Karpas-422 (cell line): ENCODE data around the gene TRIM6. TPM values are rescaled to one million over a fixed set of nuclear protein-coding genes. Genes with fewer than 3 reads are reported as not detected.

Source experiments
- DNase-seq: peaks from one replicate; pipeline ENCODE4 v3.0.0-alpha.2; 2015
- H2AFZ ChIP-seq: fragments of 200-600 bp; sonication (generic); 2 replicates; pipeline ENCODE4 v1.6.1; 2014; ENCODE audit warnings: antibody characterized with exemption, low read length, mixed read lengths
- H3K27ac ChIP-seq: fragments of 200-600 bp; sonication (generic); 2 replicates; pipeline ENCODE4 v1.5.1; 2014; ENCODE audit warnings: mild to moderate bottlenecking, low read length, moderate library complexity
- H3K27me3 ChIP-seq: fragments of 200-600 bp; sonication (generic); 2 replicates; pipeline ENCODE4 v1.6.1; 2014; ENCODE audit warnings: low read length, mixed read lengths
- H3K36me3 ChIP-seq: fragments of 200-600 bp; sonication (generic); 2 replicates; pipeline ENCODE4 v1.6.1; 2014; ENCODE audit warnings: low read length, mixed read lengths; ENCODE audit not compliant: insufficient read depth
- H3K4me1 ChIP-seq: fragments of 200-600 bp; sonication (generic); 2 replicates; pipeline ENCODE4 v1.6.1; 2014; ENCODE audit warnings: mild to moderate bottlenecking, low read length, mixed read lengths
- H3K4me2 ChIP-seq: fragments of 200-600 bp; sonication (generic); 2 replicates; pipeline ENCODE4 v1.6.1; 2014; ENCODE audit warnings: low read length, low read depth, mild to moderate bottlenecking; ENCODE audit not compliant: poor library complexity, severe bottlenecking
- H3K4me3 ChIP-seq: fragments of 200-600 bp; sonication (generic); 2 replicates; pipeline ENCODE4 v1.5.1; 2014; ENCODE audit warnings: mild to moderate bottlenecking, antibody characterized with exemption, low read length, mixed read lengths
- H3K79me2 ChIP-seq: fragments of 200-600 bp; sonication (generic); 2 replicates; pipeline ENCODE4 v1.6.1; 2014; ENCODE audit warnings: mild to moderate bottlenecking, low read length, mixed read lengths
- H3K9ac ChIP-seq: fragments of 200-600 bp; sonication (generic); 2 replicates; pipeline ENCODE4 v1.6.0; 2014; ENCODE audit warnings: low read length
- H3K9me2 ChIP-seq: fragments of 200-600 bp; sonication (generic), shearing (Covaris generic); replicated peaks from 2 replicates; pipeline ENCODE4 v1.6.0; 2014; ENCODE audit warnings: mild to moderate bottlenecking, low read length, moderate library complexity; ENCODE audit not compliant: insufficient read depth
- H3K9me3 ChIP-seq: fragments of 300-700, 200-600 bp; sonication (generic); 2 replicates; pipeline ENCODE4 v1.6.1; 2014; ENCODE audit warnings: low read length, mixed read lengths
- H4K20me1 ChIP-seq: fragments of 200-600 bp; sonication (generic); 2 replicates; pipeline ENCODE4 v1.6.1; 2014; ENCODE audit warnings: mild to moderate bottlenecking, antibody characterized with exemption, low read length, low read depth; ENCODE audit not compliant: insufficient read depth
- total RNA-seq: library from RNA; depleted of rRNA; stranded (reverse); fragments of >200 nt; shearing (Covaris generic); gene quantifications from 2 replicates; pipeline ENCODE4 v1.2.3, GENCODE V29; 2014; ENCODE audit warnings: low replicate concordance; rRNA removed

The TRIM6 gene, protein sequence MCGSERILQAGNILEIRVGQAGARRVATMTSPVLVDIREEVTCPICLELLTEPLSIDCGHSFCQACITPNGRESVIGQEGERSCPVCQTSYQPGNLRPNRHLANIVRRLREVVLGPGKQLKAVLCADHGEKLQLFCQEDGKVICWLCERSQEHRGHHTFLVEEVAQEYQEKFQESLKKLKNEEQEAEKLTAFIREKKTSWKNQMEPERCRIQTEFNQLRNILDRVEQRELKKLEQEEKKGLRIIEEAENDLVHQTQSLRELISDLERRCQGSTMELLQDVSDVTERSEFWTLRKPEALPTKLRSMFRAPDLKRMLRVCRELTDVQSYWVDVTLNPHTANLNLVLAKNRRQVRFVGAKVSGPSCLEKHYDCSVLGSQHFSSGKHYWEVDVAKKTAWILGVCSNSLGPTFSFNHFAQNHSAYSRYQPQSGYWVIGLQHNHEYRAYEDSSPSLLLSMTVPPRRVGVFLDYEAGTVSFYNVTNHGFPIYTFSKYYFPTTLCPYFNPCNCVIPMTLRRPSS
- not detected in 2 replicates for total RNA-seq

DNA sequence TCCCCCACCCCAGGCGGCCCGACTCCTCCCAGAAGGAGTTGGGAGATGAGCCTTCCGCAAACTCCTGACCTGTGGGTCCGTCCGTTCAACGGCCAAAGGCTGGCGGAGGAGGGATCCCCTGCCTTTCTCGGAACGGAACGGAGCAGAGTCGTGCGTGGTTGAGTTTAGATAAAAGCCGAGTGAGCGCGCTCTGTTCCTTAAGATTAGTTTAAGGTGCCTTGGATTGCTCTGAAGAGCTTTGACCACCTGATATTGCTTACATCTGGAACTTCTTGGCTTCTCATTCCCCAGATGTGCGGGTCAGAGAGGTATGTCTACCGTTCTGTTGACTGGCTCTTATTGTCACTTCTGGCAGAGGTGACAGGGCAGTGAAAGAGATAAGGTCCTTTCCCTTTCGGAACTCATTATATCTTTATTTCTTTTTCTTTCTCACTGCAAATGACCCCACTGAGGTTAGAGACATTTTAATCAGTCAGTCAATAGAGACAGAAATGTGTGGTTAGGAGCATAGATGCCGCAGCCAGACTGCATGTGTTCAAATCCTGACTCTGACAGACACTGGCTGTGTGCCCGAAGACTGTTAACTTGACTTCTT lies at the start of gene TRIM6:
Gene TRIM6 (plus strand): TSS at position 31 of the 595 bp plus-strand sequence. CDS start 261 bp downstream, at position 292.
- no peak within 1 kb of the TSS for H3K4me2 ChIP-seq
- H3K9me2 ChIP-seq, result no peaks in the 10 kb centered on the region
- H3K27me3 ChIP-seq, result no peaks in the 10 kb centered on the region
- H3K36me3 ChIP-seq, result no peaks in the 10 kb centered on the region
- H3K9ac ChIP-seq, result no peak within 1 kb of the TSS
- no peaks in the 10 kb centered on the region for H4K20me1 ChIP-seq
- no peak within 1 kb of the TSS for H3K27ac ChIP-seq
- no peaks in the 10 kb centered on the region for H3K4me1 ChIP-seq
- H3K79me2 ChIP-seq, result no peaks in the 10 kb centered on the region
- no peak within 1 kb of the TSS for H2AFZ ChIP-seq
- H3K9me3 ChIP-seq, result no peaks in the 10 kb centered on the region
- H3K4me3 ChIP-seq, result no peak within 1 kb of the TSS
- DNase-seq, result no peak

DNA sequence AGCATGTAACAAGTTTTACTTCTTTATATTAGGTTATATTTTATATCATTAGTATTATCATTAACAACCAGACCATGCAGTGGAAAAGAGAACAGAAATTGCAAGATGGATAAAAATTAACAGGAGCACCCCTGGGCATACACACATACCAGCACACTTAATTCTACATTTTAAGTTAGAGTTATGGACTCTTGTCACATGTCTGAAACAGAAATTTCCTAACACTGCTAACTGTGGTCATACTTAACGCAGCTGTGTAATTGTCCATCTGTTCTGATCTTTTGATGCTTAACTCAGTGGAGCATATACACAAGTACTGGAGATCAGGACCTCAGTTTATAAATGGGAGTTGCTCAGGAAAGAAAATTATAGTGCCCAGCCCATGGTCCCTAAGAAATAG lies 48.5 kb upstream of the TRIM6 start:
- DNase-seq, result no peak
- H2AFZ ChIP-seq, result no peak overlapping the region
- H3K9ac ChIP-seq, result no peak overlapping the region
- no peaks in the 10 kb centered on the region for H4K20me1 ChIP-seq
- H3K4me1 ChIP-seq, result no peaks in the 10 kb centered on the region
- no peak overlapping the region for H3K4me3 ChIP-seq
- H3K9me3 ChIP-seq, result no peaks in the 10 kb centered on the region
- no peaks in the 10 kb centered on the region for H3K9me2 ChIP-seq
- no peak overlapping the region for H3K27ac ChIP-seq
- no peaks in the 10 kb centered on the region for H3K36me3 ChIP-seq
- H3K27me3 ChIP-seq, result no peaks in the 10 kb centered on the region
- H3K79me2 ChIP-seq, result no peaks in the 10 kb centered on the region
- H3K4me2 ChIP-seq, result no peak overlapping the region

DNA sequence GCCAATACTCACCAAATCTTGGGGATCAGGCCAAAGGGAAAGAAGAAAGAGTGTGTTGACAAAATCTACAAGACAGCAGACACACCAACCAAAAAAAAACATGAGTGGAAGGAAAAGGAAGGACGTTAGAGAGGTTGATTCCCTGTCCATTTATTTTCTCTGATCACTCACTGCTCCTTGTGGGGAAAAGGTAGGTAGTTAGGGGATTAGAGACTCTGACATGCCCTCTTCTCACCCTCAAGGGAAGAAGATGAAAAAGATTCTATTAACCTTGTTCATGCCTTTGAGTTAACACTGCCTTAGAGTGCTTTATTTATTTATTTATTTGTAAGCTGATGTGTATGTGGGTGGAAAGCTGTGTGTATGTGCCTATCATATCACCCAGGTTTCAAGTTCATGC lies 48.0 kb upstream of the TRIM6 start, which contains the start of gene OR52H1:
Gene OR52H1 (minus strand): TSS at position 101 of the 400 bp plus-strand sequence. CDS start 3,035 bp downstream, outside the sequence.
- Histone ChIP-seq H3K9ac (no peak within 1 kb of the TSS), H3K4me2 (no peak within 1 kb of the TSS), H3K27me3 (no peaks in the 10 kb centered on the region), H3K27ac (no peak within 1 kb of the TSS), H4K20me1 (no peaks in the 10 kb centered on the region), H2AFZ (no peak within 1 kb of the TSS), H3K79me2 (no peaks in the 10 kb centered on the region), H3K9me2 (no peaks in the 10 kb centered on the region), H3K4me3 (no peak within 1 kb of the TSS), H3K9me3 (no peaks in the 10 kb centered on the region), H3K36me3 (no peaks in the 10 kb centered on the region), H3K4me1 (no peaks in the 10 kb centered on the region)
- DNase-seq, result no peak

DNA sequence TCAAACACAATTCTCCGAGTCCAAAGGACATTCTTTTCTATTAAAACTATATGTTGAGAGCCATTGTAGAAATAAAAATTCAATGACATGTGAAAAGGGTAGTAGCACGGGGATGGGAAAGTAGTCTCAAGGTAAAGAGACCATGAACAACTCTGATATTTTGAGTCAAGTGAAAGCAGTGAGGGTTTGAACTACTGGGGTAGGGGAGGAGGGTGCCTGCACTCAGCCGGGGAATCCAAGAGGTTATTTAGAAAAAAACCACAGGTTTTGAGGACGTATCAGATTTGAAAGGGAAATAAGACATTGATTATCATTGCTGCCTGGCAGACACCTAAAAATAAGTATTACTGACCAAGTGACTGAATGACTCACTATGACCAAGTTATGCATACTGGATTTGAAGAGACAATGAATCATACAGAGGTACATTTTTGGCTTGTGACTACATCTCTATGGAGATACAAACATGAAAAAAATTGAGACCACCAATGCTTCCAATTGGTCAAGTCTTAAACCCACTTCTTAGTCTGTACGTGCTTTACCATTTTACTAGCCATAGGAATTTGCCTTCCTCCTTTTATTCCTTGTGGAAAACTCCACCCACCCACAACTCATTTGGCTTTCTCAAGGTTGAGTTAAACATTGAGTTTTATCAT lies 45.9 kb upstream of the TRIM6 start:
- Histone ChIP-seq H3K9me3 (no peaks in the 10 kb centered on the region), H3K27me3 (no peaks in the 10 kb centered on the region), H3K36me3 (no peaks in the 10 kb centered on the region), H2AFZ (no peak overlapping the region), H3K9ac (no peak overlapping the region), H3K4me3 (no peak overlapping the region), H3K9me2 (no peaks in the 10 kb centered on the region), H4K20me1 (no peaks in the 10 kb centered on the region), H3K4me2 (no peak overlapping the region), H3K79me2 (no peaks in the 10 kb centered on the region), H3K27ac (no peak overlapping the region), H3K4me1 (no peaks in the 10 kb centered on the region)
- DNase-seq, result no peak

DNA sequence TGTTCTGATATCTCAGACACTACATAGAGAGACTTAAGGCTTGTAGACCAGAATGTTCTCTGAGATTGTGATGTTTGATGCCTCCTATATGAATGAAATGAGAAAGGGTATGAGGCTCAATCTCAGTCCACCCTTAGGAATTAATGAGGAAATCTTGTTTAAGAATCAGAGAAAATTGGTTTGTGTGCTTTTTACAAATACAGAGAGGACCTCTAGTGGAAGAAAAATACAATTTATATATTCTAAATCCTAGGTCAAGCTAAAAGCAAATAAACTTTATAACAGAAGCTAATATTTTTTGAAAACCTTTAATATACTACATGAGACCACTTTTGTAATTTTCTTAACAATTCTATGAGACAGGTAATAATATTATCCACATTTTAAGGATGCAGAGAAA lies 43.1 kb upstream of the TRIM6 start:
- Histone ChIP-seq H3K79me2 (no peaks in the 10 kb centered on the region), H3K4me1 (no peaks in the 10 kb centered on the region), H3K9me3 (no peaks in the 10 kb centered on the region), H3K27ac (no peak overlapping the region), H3K27me3 (no peaks in the 10 kb centered on the region), H3K36me3 (no peaks in the 10 kb centered on the region), H3K4me2 (no peak overlapping the region), H3K9me2 (no peaks in the 10 kb centered on the region), H2AFZ (no peak overlapping the region), H3K9ac (no peak overlapping the region), H4K20me1 (no peaks in the 10 kb centered on the region), H3K4me3 (no peak overlapping the region)
- DNase-seq, result no peak

DNA sequence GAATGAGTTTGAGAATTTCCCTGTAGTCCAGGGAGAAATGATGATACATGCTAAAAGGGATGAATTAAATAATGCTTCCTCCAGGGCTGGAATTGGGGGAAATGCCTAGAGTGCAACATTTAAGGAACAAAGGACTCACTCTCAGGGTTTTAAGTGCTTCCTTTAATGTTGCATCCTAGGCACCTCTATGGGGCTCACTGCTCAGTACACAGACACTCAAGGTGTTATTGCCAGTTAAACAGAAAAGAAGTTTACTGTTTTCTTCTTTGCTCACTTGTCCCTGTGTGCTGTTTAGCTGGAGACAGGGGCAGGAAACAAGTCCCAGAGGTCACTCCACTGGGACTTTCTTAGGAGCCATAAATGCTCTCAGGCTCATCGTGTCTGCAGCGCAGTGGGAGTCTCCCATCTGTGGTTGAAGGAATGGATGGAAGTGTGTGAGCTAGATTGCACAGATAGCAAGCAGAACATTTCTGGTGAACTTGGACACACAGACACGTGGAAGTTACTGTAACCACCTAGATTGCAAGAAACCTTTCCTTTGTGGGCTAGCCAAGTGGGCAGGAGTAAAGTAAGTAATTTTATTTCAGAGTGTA lies 39.7 kb upstream of the TRIM6 start:
- Histone ChIP-seq H3K4me3 (no peak overlapping the region), H3K79me2 (no peaks in the 10 kb centered on the region), H4K20me1 (no peaks in the 10 kb centered on the region), H3K9ac (no peak overlapping the region), H2AFZ (no peak overlapping the region), H3K9me2 (no peaks in the 10 kb centered on the region), H3K27ac (no peak overlapping the region), H3K4me1 (no peaks in the 10 kb centered on the region), H3K9me3 (no peaks in the 10 kb centered on the region), H3K27me3 (no peaks in the 10 kb centered on the region), H3K36me3 (no peaks in the 10 kb centered on the region), H3K4me2 (no peak overlapping the region)
- no peak for DNase-seq

DNA sequence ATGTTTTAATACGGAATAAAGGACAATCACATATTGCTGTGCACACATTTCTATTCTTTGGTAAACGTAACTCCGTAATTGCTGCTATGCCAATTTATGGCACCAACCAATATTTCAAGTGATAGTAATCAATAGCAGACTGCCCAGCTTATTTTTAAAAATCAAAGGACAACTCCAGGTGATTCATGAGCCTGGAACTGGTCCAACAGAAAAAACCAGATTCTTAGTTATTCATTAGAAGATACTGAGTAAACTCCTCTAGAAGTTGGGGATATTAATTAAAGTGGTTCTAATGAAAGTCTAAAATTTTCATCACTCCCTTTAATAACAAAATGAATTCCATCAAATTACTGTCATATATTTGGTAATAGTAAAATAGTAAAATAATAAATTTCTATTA lies 38.7 kb upstream of the TRIM6 start:
- H3K4me1 ChIP-seq, result no peaks in the 10 kb centered on the region
- no peaks in the 10 kb centered on the region for H3K79me2 ChIP-seq
- no peak overlapping the region for H3K4me2 ChIP-seq
- H3K9me3 ChIP-seq, result no peaks in the 10 kb centered on the region
- H3K36me3 ChIP-seq, result no peaks in the 10 kb centered on the region
- no peak overlapping the region for H3K4me3 ChIP-seq
- H3K9me2 ChIP-seq, result no peaks in the 10 kb centered on the region
- no peak for DNase-seq
- no peak overlapping the region for H3K27ac ChIP-seq
- no peaks in the 10 kb centered on the region for H3K27me3 ChIP-seq
- no peak overlapping the region for H2AFZ ChIP-seq
- no peak overlapping the region for H3K9ac ChIP-seq
- H4K20me1 ChIP-seq, result no peaks in the 10 kb centered on the region
